Measurements from ENCODE around the gene CDYL.

CDYL gene

GRCh38 chr6:4889701-4890100 lies 113.5 kb downstream of the CDYL start:
- Mint-ChIP-seq H3K4me3 (no peak overlapping the region), H3K4me1 (peaks cover 48% of the 10 kb centered on the region)

GRCh38 chr6:4890191-4890590 lies 114.0 kb downstream of the CDYL start:
- Mint-ChIP-seq H3K27me3 (no peaks in the 10 kb centered on the region), H3K36me3 (peaks cover 38% of the 10 kb centered on the region), H3K4me3 (no peak overlapping the region), H3K9me3 (no peaks in the 10 kb centered on the region), H3K27ac (peak overlapping the region; percentile 21), H3K4me1 (peaks cover 45% of the 10 kb centered on the region)
- no peak for ATAC-seq

More at GRCh38 chr6:4889701-4890100, 113.5 kb downstream of the CDYL start:
- H3K9me3 Mint-ChIP-seq = no peaks in the 10 kb centered on the region
- peaks cover 37% of the 10 kb centered on the region for H3K36me3 Mint-ChIP-seq
- ATAC-seq = no peak
- no peaks in the 10 kb centered on the region for H3K27me3 Mint-ChIP-seq
- H3K27ac Mint-ChIP-seq = peak overlapping the region; percentile 21

- Mint-ChIP-seq H3K27me3 (no peaks in the 10 kb centered on the region), H3K4me3 (no peak overlapping the region), H3K36me3 (peaks cover 38% of the 10 kb centered on the region), H3K27ac (no peak overlapping the region), H3K9me3 (no peaks in the 10 kb centered on the region), H3K4me1 (peaks cover 40% of the 10 kb centered on the region)
- no peak for ATAC-seq
These were observed 114.4 kb downstream of the CDYL start for GRCh38 chr6:4890627-4891026.

GRCh38 chr6:4891141-4891540 lies 114.9 kb downstream of the CDYL start:
- Mint-ChIP-seq H3K27me3 (no peaks in the 10 kb centered on the region), H3K27ac (no peak overlapping the region), H3K36me3 (peaks cover 43% of the 10 kb centered on the region), H3K4me3 (no peak overlapping the region), H3K9me3 (no peaks in the 10 kb centered on the region), H3K4me1 (peaks cover 35% of the 10 kb centered on the region)
- no peak for ATAC-seq

- H3K27me3 Mint-ChIP-seq = no peaks in the 10 kb centered on the region
- no peak for ATAC-seq
- H3K4me3 Mint-ChIP-seq = no peak overlapping the region
- H3K9me3 Mint-ChIP-seq = no peaks in the 10 kb centered on the region
- H3K27ac Mint-ChIP-seq = peak overlapping the region; percentile 43
- peaks cover 22% of the 10 kb centered on the region for H3K4me1 Mint-ChIP-seq
- H3K36me3 Mint-ChIP-seq = peaks cover 54% of the 10 kb centered on the region
These were observed 116.7 kb downstream of the CDYL start for GRCh38 chr6:4892785-4893485.

- peaks cover 11% of the 10 kb centered on the region for H3K4me1 Mint-ChIP-seq
- H3K36me3 Mint-ChIP-seq = peaks cover 63% of the 10 kb centered on the region
- no peak overlapping the region for H3K4me3 Mint-ChIP-seq
- ATAC-seq = no peak
- H3K27me3 Mint-ChIP-seq = no peaks in the 10 kb centered on the region
- H3K27ac Mint-ChIP-seq = no peak overlapping the region
- H3K9me3 Mint-ChIP-seq = no peaks in the 10 kb centered on the region
These were observed 117.8 kb downstream of the CDYL start for GRCh38 chr6:4894049-4894448.

- Mint-ChIP-seq H3K9me3 (no peaks in the 10 kb centered on the region), H3K4me1 (peaks cover under 1% of the 10 kb centered on the region), H3K27ac (no peak overlapping the region), H3K36me3 (peaks cover 74% of the 10 kb centered on the region), H3K4me3 (no peak overlapping the region), H3K27me3 (no peaks in the 10 kb centered on the region)
- no peak for ATAC-seq
These were observed 119.8 kb downstream of the CDYL start for GRCh38 chr6:4895971-4896370.

- Mint-ChIP-seq H3K27ac (no peak overlapping the region), H3K36me3 (peaks cover 71% of the 10 kb centered on the region)
- no peak for ATAC-seq
These were observed 120.2 kb downstream of the CDYL start for GRCh38 chr6:4896401-4896800.

GRCh38 chr6:4899249-4900034 lies 123.2 kb downstream of the CDYL start:
- peaks cover 19% of the 10 kb centered on the region for H3K4me1 Mint-ChIP-seq
- H3K4me3 Mint-ChIP-seq = no peak overlapping the region
- H3K9me3 Mint-ChIP-seq = no peaks in the 10 kb centered on the region
- no peak for ATAC-seq
- no peak overlapping the region for H3K27ac Mint-ChIP-seq
- H3K27me3 Mint-ChIP-seq = no peaks in the 10 kb centered on the region
- peaks cover 40% of the 10 kb centered on the region for H3K36me3 Mint-ChIP-seq

More at GRCh38 chr6:4896401-4896800, 120.2 kb downstream of the CDYL start:
- no peak overlapping the region for H3K4me3 Mint-ChIP-seq
- no peaks in the 10 kb centered on the region for H3K9me3 Mint-ChIP-seq
- peaks cover 5% of the 10 kb centered on the region for H3K4me1 Mint-ChIP-seq
- H3K27me3 Mint-ChIP-seq = no peaks in the 10 kb centered on the region

GRCh38 chr6:4901386-4902061 lies 125.3 kb downstream of the CDYL start:
- peak overlapping the region; percentile 58 for H3K4me3 Mint-ChIP-seq
- no peaks in the 10 kb centered on the region for H3K9me3 Mint-ChIP-seq
- ATAC-seq = peak; percentile 89
- peaks cover 28% of the 10 kb centered on the region for H3K36me3 Mint-ChIP-seq
- peak overlapping the region; percentile 66 for H3K27ac Mint-ChIP-seq
- H3K4me1 Mint-ChIP-seq = peaks cover 30% of the 10 kb centered on the region
- H3K27me3 Mint-ChIP-seq = no peaks in the 10 kb centered on the region

- Mint-ChIP-seq H3K27me3 (no peaks in the 10 kb centered on the region), H3K36me3 (peaks cover 22% of the 10 kb centered on the region), H3K4me3 (no peak overlapping the region), H3K9me3 (no peaks in the 10 kb centered on the region), H3K4me1 (peaks cover 38% of the 10 kb centered on the region), H3K27ac (peak overlapping the region; percentile 66)
- ATAC-seq = peak; percentile 74
These were observed 126.2 kb downstream of the CDYL start for GRCh38 chr6:4902363-4902762.

- Mint-ChIP-seq H3K9me3 (no peaks in the 10 kb centered on the region), H3K36me3 (peaks cover 18% of the 10 kb centered on the region), H3K27ac (no peak overlapping the region), H3K4me1 (peaks cover 46% of the 10 kb centered on the region), H3K4me3 (no peak overlapping the region), H3K27me3 (no peaks in the 10 kb centered on the region)
- ATAC-seq = no peak
These were observed 126.9 kb downstream of the CDYL start for GRCh38 chr6:4903121-4903520.

- H3K4me3 Mint-ChIP-seq = no peak overlapping the region
- peaks cover 53% of the 10 kb centered on the region for H3K4me1 Mint-ChIP-seq
- H3K36me3 Mint-ChIP-seq = peaks cover 19% of the 10 kb centered on the region
- no peak overlapping the region for H3K27ac Mint-ChIP-seq
- ATAC-seq = no peak
- H3K9me3 Mint-ChIP-seq = no peaks in the 10 kb centered on the region
- H3K27me3 Mint-ChIP-seq = no peaks in the 10 kb centered on the region
These were observed 127.7 kb downstream of the CDYL start for GRCh38 chr6:4903751-4904370.

- H3K36me3 Mint-ChIP-seq = peaks cover 19% of the 10 kb centered on the region
- no peaks in the 10 kb centered on the region for H3K9me3 Mint-ChIP-seq
- H3K4me3 Mint-ChIP-seq = no peak overlapping the region
- peaks cover 57% of the 10 kb centered on the region for H3K4me1 Mint-ChIP-seq
- H3K27ac Mint-ChIP-seq = no peak overlapping the region
- H3K27me3 Mint-ChIP-seq = no peaks in the 10 kb centered on the region
- ATAC-seq = no peak
These were observed 128.3 kb downstream of the CDYL start for GRCh38 chr6:4904461-4905025.

- ATAC-seq = no peak
- peaks cover 24% of the 10 kb centered on the region for H3K36me3 Mint-ChIP-seq
- no peaks in the 10 kb centered on the region for H3K27me3 Mint-ChIP-seq
- H3K9me3 Mint-ChIP-seq = no peaks in the 10 kb centered on the region
- peaks cover 59% of the 10 kb centered on the region for H3K4me1 Mint-ChIP-seq
- peak overlapping the region; percentile 49 for H3K27ac Mint-ChIP-seq
- H3K4me3 Mint-ChIP-seq = no peak overlapping the region
These were observed 129.6 kb downstream of the CDYL start for GRCh38 chr6:4905826-4906225.

All from stimulated activated memory B cell treated with anti-CD40 and anti-IgM and Interleukin-4, amounts not matched to agents 10 μg/mL and 1 μg/mL and 100 μg/mL, for 72 hours (primary cell).